ENCODE data around the gene MYO5A.
A peak's percentile ranks its signal among the peaks of the same experiment; 100 is the strongest.

MYO5A gene

DNA sequence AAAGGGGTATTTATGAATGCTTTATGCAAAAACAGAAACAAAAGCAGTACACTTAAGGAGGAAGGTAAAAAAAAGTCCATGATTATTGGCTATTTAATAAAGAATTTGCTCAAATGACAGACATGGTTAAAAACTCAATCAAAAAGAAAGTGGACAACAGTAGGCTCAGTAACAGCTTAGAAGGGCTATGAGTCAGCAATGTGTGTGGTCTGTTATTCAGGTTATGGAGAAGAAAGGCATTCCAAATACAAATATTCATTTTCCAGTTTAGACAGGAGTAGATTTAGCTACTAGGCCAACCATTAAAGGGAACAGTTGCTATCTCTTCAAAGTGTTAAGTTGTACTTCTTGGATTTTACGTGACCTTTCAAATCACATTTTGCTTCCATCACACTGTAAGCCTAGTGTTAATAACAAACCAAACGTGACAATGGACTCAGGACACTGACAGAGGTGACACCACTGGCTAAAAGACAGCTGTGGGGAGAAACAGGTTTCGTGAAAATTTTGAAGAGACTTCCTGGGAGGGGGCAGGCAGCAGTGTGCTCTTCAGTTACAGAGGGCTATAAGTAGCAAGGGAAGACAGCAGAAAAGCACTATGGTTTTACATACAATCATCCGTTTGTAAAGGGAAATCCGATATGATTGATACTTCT lies 191.4 kb downstream of the MYO5A start:
- H3K4me3 ChIP-seq (ENCODE audit: low read depth, low read length) = no peak overlapping the region
- TF ChIP-seq, protein P1, sequence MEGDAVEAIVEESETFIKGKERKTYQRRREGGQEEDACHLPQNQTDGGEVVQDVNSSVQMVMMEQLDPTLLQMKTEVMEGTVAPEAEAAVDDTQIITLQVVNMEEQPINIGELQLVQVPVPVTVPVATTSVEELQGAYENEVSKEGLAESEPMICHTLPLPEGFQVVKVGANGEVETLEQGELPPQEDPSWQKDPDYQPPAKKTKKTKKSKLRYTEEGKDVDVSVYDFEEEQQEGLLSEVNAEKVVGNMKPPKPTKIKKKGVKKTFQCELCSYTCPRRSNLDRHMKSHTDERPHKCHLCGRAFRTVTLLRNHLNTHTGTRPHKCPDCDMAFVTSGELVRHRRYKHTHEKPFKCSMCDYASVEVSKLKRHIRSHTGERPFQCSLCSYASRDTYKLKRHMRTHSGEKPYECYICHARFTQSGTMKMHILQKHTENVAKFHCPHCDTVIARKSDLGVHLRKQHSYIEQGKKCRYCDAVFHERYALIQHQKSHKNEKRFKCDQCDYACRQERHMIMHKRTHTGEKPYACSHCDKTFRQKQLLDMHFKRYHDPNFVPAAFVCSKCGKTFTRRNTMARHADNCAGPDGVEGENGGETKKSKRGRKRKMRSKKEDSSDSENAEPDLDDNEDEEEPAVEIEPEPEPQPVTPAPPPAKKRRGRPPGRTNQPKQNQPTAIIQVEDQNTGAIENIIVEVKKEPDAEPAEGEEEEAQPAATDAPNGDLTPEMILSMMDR (IDR thresholded peaks at IDR 0.05; ENCODE audit: insufficient read depth, low read depth, low read length, missing control alignments) = no peak
- no peak for DNase-seq (ENCODE audit: low read depth)

DNA sequence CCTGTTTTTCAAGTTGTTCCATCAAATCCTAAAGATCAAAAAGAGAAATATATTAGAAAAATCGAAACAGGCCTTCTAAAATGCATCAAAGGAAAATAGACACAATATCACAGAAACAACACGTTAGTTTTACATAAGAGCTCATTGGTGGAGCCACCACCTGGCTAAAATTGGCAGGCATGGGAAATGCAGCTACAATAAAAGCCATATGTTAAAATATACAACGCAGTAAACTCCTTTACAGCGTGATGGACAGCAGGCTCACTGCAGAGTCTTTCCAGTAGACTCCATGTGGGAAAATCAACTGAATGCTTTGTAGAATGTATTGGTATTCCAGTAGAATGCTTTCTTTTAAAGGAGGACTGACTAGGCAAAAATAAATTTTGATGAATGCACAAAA lies 192.2 kb downstream of the MYO5A start:
- no peak overlapping the region for H3K4me3 ChIP-seq (ENCODE audit: low read depth, low read length)
- no peak for DNase-seq (ENCODE audit: low read depth)
- TF ChIP-seq, protein P1 (IDR thresholded peaks at IDR 0.05; ENCODE audit: insufficient read depth, low read depth, low read length, missing control alignments) = no peak

GRCh38 chr15:52334491-52335160 lies 194.1 kb downstream of the MYO5A start:
- H3K4me3 ChIP-seq (ENCODE audit: low read depth, low read length) = no peak overlapping the region
- no peak for DNase-seq (ENCODE audit: low read depth)
- TF ChIP-seq, protein P1 (IDR thresholded peaks at IDR 0.05; ENCODE audit: insufficient read depth, low read depth, low read length, missing control alignments) = no peak

- no peak overlapping the region for H3K4me3 ChIP-seq (ENCODE audit: low read depth, low read length)
- TF ChIP-seq, protein P1 (IDR thresholded peaks at IDR 0.05; ENCODE audit: insufficient read depth, low read depth, low read length, missing control alignments) = peak; percentile 67
- DNase-seq (ENCODE audit: low read depth) = peak; percentile 90
Observed at GRCh38 chr15:52331490-52332240, 197.0 kb downstream of the MYO5A start.

DNA sequence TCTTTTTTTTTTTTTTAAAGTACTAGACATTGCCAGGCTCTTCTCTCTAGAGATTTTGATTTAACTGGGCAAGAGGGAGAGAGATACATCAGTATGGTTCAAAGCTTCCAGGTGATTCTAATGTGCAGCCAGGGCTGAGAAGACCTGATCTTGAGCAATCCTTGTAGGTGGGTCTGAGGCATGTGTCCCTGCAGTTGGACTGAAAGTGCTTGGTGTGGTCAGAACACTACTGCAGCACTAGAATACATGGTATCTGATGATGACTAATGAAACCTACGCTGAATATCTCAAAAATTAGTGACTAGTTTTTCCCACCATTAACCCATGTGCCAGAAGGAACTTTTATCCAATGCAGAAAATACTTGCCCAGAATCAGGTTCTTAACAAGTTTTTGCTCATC lies 198.7 kb downstream of the MYO5A start:
- DNase-seq (ENCODE audit: low read depth) = peak; percentile 56
- H3K4me3 ChIP-seq (ENCODE audit: low read depth, low read length) = no peak overlapping the region
- TF ChIP-seq, protein P1 (IDR thresholded peaks at IDR 0.05; ENCODE audit: insufficient read depth, low read depth, low read length, missing control alignments) = no peak

DNA sequence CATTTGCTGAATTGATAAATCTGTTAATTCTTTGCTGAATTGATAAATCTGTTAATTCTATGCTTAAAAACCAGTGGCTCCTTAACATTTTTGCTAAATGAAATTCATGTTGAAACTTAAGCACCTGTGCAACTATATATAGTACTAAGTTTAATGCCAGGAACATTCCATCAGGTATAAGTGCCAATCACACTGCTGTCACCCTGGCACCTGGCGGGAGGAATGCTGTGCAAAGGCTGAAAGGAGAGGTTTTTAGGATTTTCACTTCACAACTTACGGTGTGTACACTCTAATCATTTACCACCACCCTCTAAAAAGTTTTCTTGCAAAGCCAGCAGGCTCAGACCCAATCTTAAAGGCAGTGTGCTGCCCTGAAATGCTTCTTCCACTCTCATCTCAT lies 199.5 kb downstream of the MYO5A start:
- H3K4me3 ChIP-seq (ENCODE audit: low read depth, low read length) = no peak overlapping the region
- DNase-seq (ENCODE audit: low read depth) = no peak

More for the DNA sequence above, 199.5 kb downstream of the MYO5A start:
- TF ChIP-seq, protein P1 (IDR thresholded peaks at IDR 0.05; ENCODE audit: insufficient read depth, low read depth, low read length, missing control alignments) = no peak

Measured in GM12865 (cell line).